Fibroblast of peridontal ligament (primary cell): ENCODE data around the gene SESN3.
A peak's percentile ranks its signal among the peaks of the same experiment; 100 is the strongest.
"Not testable (repeated sequence)": the region's sequence is repeated elsewhere in the genome, so short reads cannot be mapped to it uniquely, and the experiment has no call there.

Experiments
- DNase-seq: peaks from one replicate; pipeline ENCODE4 v3.0.0-alpha.2; 2010; ENCODE audit errors: extremely low read depth

Gene SESN3

DNA sequence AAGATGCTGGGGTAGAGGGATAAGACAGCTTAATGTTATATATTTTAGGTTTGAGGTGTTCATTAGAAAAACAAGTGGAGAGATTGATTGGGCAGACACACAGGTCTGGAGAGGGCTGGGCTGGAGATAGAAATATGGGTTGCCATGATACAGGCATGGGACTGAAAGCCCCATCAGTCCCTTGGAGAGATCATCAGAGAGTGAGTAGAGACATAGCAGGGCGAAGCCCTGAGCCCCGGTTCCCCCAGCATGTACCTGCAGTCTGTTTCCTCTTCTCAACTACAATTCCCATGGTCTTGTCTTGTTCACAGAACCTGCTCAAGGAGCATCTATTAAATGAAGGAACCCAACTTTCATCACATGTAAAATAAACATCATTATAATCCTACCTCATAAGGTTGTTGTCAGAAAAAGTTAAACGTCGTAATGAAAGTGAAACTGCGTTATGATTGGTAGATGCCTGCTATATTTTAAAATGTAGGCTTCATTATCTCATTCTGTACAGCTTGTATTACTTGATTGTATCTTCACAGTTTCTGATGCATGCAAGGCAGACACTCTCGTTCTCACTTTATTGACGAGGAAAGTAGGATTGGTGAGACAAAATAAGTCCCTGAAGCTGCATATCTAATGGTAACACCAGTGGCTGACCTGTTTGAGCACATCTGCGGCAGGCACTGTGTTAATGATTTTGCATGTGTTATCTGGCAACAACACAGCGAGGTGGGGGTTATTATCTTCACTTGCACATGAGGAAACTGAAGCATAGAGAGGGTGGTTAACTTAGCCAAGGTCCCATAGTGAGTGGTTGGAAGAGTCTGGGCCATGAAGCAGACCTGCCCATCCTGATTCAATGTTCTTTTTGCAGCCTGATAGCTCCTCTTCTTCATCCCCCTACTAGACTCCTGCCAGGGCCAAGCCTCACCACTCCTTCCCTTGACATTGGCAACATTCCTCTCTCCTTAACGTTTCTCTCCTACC, 77.8 kb downstream of the SESN3 start:
- no peak for DNase-seq

- peak; percentile 93 for DNase-seq
Measured at GRCh38 chr11:95150956-95151684, 79.9 kb downstream of the SESN3 start.

DNA sequence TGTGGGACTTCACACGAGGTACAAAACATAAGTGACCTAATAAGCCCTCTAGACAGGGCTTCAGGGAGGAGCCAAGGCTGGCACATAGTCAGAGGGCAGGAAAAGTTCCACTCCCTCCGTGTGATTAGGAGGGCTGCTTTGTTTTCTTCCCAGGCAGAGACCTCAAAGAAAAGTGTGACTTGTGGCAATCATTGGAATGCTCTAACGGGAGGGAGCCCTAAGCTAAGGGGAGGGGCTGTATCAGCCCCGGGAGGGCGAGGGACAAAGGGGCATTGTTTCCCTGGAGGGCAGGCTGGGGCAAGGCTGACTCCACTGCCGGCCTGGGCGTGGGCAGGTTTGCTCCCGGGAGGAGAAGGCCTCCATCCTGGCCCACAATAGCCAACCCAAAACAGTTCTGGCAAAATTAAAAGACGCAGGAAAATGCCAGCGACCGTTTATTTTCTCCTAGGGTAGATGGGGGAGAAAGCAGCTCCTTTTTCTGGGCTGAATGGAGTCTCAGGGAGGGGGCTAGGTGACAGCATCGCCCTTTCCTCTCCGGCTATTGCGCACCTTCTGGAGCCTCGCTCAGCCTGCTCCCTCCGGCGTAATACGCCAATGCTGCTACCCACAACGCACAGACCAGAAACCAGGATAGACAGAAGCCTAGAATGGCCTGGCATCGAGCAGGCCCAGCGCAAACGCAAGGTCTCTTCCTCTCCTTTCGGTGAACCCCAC, 81.2 kb downstream of the SESN3 start:
- no peak for DNase-seq

DNA sequence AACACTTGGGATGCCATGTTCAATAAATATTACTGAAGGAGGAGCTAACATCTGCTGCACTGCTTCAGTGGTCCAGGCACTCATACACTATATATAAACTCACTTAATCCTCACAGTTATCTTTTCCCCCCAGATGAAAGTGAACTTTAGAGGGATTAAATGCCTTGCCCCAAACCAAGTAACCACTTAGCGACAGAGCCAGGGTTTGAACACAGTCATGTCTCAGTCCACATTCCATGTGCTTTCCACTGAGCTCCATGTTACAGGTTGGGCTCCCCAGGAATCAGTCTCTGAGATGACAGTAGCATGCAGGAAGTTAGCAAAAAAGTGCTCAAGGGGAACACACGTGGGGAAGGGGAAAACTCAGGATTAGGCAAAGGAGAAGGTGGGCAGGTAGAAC, 82.1 kb downstream of the SESN3 start:
- DNase-seq, result no peak

- peak; percentile 27 for DNase-seq
Measured at GRCh38 chr11:95148406-95148805, 82.6 kb downstream of the SESN3 start.

DNA sequence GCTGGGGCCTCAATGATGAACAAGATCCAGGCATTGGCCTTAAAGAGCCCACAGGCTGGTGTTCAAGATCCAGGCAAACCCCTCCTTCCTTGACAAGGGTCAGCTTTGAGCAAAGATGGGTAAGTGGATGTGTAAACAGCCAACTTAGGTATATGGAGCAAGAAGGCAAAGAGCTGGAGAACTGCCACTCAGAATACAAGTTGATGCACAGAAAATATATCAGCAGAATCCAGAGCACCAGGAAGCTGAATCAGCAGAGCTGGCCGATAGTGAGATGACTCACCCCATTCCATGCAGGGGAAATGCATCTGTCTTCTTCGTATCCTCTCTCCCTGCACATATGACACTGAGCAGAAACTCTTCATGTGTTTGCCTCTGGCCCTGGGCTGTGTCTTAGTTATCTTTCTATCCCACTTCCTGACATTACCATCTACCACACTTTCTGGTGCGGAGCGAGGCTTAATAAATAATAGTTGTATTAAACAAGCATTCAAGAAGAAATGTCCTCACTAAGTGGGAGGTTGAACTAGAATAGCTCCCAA, 83.6 kb downstream of the SESN3 start:
- DNase-seq, result peak; percentile 84

DNA sequence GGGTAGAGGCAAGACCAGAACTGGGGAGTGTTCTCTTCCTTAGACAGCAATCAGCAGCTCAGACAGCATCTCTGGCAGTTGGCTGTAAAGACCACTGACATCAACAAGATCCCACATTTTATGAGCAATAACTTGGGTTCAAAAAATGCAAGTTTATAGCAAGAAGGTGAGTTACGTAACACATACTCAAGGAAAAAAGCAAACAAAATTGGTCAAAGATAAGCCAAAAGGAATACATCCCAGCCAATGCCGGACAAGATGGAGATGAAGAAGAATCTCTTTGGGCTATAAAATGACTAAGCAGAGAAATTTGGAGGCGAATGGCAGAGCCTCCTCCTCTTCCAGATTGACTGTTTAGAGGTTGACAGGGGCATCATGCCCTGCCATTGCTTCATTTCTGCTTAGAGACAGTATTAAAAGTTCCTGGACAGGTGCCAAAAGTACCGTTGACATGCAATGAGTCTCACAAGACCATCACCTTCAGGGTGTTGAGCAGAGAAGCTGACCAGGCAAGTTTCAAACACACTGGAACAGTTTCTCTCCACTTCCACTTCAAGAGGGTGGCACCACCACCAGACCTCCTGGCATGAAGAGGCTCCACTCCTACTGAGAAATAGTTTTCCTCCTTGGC, 85.5 kb downstream of the SESN3 start:
- DNase-seq, result no peak

DNA sequence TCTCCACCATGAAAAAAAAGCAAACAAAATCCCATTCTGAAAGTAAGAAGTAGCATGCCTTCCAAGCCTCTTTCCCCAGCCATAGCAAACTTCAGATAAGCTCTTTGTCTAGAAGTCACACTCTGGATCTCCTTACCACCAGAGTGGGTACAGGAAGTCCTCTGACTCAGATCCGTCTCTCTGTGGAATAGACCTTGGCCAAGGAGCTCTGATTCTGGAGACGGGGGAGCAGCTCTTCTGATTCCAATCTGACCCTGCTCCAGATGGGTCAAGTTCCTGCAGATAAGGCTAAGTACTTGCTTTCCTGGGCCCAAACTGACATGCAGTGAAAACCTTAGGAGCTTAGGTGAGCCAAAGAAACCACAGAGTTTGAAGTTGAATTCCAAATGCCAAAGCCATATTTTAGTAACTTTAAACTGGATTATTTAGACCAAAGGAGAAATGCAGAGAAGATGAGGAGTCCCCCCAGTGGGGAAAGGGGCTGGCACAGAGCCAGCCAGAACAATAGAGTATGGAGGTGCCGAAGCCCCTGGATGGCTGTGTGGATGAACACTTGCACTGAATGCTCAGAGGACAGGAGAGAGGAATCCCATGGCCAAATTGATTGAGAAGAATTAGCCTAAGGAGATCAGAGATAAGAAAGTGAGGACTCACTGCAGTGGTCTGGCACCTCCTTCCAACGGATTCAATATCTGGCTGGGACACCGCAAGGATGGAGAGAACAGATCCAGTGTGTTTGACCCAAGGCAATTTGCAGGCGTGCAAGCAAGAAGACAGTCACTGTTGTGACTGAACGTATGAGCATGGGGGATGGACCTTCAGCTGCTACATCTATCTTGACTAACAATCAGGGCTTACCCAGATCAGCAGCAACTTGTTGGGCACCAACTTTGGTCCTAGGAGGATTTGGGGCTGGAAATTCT, 86.4 kb downstream of the SESN3 start:
- DNase-seq, result peak; percentile 26

DNA sequence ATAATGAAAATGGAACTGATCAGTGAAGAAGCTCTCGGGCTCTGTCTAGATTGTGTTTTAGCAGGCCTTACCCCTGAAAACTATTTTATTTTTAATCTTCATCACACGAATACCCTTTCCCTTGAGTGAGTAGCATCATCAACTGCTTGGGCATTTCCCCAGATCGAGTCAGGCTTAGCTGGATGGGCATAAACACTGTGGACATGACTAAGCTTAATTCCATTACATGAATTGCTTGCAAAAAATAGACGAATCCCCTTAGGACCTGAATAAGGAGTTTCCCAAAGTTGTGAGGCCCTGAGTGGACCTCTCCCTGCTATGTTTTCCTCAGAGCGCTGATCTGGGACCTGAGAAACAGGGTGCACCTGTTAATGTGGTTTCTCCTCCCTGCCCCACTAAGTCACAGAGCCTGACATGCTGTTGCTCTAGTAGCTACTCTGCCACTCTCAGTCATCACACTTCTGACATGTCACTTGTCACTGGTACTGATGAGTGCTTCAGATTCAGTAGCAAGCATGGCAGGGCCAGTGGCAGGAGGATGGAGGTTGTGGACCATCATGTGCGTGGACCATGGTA, 87.8 kb downstream of the SESN3 start:
- DNase-seq, result peak; percentile 97

GRCh38 chr11:95142431-95142830, 88.6 kb downstream of the SESN3 start:
- peak; percentile 73 for DNase-seq

DNA sequence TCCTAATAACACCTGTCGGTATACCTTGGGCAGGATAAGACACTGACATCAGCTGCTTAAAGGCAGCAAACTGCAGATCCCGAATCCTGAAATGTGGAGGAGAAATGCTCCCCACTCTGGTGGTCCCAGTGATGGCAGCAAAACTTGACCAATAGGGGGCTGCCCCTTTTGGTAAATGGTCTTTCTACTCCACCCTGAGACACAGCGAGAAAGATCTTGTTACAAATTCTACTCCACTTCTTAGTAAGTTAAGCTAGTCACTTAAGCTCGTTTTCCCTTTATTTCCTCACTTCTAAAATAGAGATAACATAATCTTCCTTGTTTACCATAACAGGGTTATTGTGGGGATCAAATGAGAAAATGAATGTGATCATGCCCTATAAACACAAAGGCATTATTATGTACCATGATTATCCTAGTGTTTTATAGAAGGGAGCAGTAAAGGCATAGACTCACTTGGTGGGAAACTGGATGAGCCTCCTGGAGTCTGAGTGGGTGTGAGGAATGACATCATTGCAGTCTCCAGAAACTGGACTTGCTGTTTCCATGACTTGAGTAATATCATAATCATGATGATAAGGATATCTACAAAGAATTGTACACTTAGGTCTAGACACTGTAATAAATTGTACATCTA, 90.5 kb downstream of the SESN3 start:
- peak; percentile 47 for DNase-seq

- DNase-seq, result peak; percentile 53
Measured at GRCh38 chr11:95138448-95138847, 92.6 kb downstream of the SESN3 start.

DNA sequence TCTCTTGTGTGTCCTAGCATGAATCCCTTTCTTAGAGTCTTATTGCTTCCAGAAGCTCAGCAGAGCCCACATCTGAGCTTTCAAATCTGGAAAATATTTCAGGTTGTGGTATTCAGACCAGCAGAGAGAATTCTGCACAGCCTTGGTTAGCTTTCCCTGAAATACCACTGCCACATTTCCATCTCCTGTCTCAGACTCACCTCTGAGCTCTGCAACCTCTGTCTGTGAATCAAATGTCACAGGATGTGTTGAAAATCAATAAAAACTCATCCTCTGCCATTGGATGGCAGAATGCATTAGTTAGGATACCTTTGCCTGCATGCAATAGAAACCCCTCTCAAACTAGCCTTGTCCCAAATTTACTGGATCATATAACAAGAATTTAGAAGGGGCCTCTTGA, 93.7 kb downstream of the SESN3 start:
- no peak for DNase-seq

GRCh38 chr11:95136747-95137146, 94.3 kb downstream of the SESN3 start:
- DNase-seq, result not testable (repeated sequence)

DNA sequence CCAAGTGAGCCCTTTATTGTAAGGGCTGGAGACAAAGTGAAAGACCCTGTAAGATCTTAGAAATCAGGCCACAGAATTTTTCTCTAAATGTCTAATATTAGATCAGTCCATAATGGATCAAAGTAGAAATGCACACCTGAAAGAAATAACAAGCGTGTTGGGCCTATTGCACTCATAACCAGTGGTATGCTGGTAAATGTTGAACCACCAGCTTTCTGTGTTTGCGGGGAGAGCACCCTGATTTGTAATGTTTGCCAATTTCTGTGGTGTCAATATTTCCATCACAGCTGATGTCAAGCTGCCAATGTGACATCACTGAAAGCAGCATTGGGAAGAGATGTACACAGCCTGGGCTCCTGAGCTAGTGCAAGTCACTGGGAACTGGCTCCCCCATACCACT, 95.1 kb downstream of the SESN3 start:
- DNase-seq, result no peak

DNA sequence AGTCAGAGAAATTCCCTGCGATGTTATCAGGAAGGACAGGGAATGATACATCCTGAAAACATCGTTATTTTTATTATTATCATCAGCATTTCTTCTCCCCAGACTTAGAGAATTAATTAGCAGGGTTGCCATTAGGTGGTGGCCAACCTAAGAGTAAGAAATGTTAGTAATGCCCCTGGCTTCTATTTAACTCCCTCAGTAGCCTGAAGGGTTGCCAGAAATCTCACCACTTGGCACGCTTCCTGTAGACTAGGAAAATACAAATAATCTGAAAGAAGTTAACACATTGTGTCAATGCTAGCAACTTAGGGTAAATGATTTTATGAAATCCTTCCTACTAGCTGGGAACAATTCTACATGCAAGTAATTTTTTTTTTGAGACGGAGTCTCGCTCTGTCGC, 95.8 kb downstream of the SESN3 start:
- no peak for DNase-seq

DNA sequence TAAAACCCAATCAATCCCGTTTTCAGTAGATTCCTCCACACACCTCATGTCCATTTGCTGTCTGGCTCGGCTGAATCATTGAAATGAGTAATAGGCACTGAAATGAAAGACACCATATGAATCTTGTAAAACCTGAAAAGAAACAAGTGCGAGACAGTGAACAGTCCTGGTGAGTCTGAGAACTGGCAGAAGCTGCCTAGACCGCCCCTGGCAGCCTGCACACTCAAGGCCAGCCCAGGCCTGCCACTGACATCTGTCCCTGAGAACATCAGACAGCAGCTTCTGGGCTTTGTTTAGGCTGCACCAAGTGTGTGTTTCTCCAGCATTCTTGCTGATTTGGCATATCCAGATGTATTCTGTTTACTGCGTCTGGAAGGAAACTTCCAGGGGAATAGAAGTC, 96.5 kb downstream of the SESN3 start:
- peak; percentile 65 for DNase-seq

GRCh38 chr11:95132956-95133355, 98.0 kb downstream of the SESN3 start:
- DNase-seq, result no peak

GRCh38 chr11:95128602-95129001, 102.4 kb downstream of the SESN3 start:
- no peak for DNase-seq

- DNase-seq, result no peak
Measured at GRCh38 chr11:95123556-95123955, 107.4 kb downstream of the SESN3 start.
